NCI-H2171 (cell line): ENCODE results near the gene PDZD4.
A peak's percentile ranks its signal among the peaks of the same experiment; 100 is the strongest.

Experiments
- DNase-seq: peaks from one replicate; lab custom pipeline; 2025; lab: John Stamatoyannopoulos, UW

Gene PDZD4

DNA sequence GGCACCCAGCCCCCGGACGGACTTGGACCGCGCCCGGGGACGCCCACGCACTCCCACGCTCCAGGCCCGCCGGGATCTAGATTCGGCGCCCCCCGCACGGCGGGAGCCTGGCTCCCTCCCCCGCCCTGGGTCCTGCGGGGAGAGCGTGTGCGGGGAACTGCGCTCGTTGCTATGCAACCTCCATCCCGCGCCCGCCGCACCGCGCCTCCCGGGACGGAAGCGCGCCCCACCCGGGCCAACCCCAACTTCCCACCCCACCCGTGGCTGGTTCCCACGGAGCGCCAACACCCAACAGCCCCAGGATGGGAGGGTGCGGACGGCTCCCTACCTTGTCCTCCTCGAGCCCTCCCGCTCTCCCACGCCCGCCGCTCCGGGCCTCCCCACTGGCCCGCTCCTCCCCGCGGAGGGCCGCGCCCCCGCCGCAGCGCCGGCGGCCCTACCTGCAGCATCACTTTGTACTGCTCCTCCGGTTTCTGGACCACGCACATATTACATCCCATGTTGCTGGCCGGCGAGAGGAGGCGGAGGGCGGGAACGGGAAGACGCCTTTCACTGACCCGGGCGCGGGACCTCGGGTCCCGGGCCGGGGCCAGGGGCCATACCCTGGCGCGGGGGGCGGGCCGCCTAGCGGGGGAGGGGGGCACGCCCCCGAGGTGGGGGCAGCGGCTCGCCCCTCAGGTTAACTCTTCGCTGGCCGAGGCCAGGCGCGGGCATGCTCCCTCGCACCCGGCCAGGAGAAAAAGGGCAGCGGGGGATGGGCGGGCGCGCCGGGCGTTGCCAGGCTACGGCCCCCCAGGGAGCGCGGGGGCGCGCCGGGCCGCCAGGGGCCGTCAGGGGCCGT, at the start of gene PDZD4:
TSS of gene PDZD4 (minus strand) at position 746 of the 841 bp plus-strand sequence. CDS start at position 500, 246 bp downstream.
- no peak for DNase-seq

DNA sequence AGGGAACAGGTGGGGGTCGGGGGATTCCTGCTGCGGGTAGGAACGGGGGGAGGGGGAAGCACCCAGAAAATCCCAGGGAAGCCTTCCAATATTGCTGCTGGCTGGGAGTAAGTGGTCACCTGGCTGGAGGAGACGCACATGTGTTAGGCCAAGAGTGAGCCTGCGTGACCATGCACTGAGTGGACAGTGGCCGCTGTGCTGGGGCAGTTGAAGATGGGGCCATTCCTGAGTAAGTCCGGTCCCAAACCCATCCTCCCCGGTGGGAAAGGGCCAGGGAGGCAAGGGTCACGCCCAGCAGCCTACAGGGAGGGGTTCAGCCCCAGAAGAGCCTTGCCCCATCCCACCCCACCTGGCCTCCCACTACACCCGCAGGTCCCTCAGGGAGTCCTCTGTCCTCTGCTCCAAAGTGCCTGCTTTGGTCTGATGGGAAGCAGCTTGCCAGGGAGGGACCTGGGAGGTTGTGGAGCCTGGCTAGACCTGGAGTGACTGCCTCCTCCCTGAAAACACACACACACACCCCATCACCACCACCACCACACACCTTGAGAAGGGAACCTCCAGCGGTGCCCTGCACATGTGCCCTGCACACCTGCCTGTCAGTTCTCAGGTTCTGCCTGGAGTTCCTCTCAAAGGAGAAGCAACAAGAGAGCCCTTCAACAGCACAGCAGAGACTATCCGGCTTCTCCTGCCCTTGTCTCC, 49.5 kb upstream of the PDZD4 start:
- DNase-seq = no peak

DNA sequence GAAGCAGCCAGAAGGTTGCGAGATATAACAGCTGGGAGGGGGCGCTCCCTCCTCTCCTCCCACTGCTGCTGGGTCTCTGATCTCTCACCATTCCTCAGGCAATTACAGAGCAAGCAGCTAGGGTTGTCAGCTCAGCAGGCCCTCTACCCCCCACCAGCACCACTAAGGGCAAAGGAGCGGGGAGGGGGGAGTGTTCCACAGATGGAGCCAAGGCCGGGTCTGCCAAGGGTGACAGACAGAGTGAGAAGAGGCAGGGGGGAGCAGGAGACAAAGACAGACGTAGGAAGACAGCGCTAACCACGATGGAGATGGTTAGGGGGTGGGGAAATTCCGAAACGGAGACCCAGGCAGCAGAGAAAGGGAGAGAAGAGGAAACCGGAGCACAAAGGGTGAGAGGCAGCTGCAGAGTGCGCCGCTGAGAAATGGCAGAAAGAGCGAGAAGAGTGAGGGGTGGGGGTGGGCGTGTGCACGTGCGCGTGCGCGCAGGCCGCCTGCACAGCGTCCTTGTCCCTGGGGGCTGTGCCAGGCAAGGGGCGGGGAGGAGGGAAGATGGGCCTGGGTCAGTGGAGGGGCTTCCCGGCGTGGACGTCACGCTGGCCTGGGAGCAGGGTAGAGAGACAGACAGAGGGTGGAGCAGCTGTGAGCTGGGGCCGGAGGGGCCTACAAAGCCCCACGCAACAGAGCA, 48.8 kb upstream of the PDZD4 start:
- DNase-seq = peak; percentile 67

DNA sequence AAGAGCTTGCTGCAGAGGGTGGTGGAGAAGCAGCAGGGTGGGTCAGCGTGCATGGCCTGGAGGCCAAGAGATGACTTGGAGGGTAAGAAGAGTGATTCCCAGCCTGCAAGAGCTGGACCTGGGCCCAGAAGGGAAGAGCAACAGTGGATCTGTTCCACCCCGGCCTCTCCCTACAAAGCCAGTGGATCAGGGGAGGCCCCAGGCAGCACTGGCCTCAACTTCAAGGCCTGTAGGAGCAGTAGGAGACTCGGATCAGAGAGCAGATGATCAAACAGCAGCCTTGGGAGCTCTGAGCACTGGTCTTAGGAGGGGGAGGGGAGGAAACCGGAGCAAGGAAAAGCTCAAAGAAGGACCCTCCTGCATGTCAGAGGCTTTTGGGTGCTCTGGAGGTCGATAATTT, 48.0 kb upstream of the PDZD4 start:
- DNase-seq = no peak

DNA sequence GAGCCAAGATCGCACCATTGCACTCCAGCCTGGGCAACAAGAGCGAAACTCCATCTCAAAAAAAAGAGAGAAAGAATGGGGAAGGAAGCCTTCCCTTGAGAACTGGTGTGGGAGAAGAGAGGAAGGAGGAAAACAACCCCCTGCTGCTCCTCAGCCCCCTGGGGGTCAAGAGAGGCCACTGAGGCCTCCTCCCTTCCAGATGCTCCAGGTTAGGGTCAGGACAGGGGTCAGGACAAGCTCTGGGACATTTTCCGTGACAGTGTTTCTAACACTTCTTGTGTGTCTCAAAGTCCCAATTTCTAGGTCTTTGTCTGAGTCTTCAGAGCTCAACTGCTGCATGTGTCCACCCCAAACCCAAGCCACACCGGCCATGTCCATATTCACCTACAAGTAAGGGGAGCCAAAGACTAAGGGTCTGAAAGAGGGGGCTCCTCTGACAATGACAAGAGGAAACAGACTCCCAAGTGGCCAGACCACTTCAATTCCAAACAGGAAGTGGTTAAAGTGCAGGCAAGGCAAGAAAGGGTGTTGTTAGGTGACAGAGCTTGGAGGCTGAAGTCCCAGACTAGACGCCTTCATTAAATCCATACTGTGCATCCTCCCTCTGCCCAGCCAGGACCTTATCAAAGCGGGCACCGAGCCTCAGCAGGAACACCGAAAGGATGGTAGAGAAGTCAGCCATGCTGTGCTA, 47.4 kb upstream of the PDZD4 start:
- DNase-seq = no peak

DNA sequence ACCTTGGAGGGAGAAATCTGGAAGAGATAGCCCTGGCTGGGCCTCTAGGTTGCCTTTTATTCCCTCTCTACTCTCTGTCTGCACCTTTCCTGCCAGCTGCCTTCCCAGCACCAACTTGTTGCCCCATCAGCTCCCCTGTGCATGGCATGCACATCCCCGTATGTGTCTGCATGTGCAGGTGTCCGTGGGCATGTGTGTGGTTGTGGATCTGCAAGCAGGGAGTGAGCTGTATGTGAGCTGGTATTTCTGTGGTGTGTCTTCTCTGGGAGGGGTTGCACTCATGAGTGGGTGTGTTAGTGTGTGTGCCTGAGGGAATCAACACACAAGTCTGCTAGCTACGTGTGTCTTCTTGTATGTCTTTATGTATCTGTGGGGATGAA, 45.8 kb upstream of the PDZD4 start:
- DNase-seq = no peak

DNA sequence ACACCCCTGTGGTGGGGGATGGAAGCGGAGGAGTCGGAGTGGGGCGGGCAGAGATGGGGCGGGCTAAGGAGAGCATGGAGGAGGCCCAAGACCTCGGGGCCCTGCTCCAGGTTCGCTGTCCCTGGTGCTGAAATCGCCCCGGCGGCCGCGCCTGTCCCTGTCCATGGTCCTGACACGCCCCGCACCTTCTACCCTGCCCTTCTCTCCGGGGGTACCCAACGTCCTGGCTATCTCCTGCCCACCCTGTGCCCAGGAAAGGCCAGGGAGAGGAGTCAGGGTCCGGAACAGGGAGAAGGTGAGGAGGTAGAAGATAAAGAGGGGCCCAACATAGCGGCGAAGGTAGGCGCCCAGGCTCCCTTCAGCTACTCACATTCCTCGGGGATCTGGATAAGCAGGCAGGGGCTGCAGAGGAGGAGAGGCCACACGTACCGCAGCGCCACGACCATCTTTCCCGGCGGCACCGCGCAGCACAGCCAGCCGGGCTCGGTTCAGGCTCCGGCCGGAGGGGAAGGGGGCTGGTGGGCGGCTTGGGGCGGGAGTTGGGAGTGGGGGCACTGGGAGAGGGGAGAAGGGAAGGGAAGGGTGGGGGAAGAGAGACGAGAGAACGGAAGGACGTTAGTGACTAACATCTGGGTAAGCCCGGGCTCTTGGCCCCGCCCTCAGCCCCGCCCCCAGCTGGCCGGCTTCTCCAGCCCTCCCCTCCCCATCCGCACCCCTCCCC, 45.2 kb upstream of the PDZD4 start:
- no peak for DNase-seq

GRCh38 chrX:153874366-153875125, 44.2 kb upstream of the PDZD4 start:
- DNase-seq = no peak

DNA sequence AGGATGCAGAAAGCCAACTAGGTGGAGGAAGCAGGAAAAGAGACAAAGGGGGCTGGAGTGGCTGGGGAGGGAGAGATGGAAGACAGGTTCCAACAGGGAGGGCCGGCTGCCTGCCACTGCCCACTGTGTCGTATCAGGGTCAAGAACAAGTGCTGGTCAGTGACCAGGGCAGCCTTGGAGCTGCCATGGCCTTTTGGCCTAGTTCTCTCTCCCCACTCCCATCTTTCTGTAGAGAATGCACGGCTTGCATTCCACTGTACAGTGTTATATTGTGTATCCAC, 43.7 kb upstream of the PDZD4 start:
- no peak for DNase-seq

DNA sequence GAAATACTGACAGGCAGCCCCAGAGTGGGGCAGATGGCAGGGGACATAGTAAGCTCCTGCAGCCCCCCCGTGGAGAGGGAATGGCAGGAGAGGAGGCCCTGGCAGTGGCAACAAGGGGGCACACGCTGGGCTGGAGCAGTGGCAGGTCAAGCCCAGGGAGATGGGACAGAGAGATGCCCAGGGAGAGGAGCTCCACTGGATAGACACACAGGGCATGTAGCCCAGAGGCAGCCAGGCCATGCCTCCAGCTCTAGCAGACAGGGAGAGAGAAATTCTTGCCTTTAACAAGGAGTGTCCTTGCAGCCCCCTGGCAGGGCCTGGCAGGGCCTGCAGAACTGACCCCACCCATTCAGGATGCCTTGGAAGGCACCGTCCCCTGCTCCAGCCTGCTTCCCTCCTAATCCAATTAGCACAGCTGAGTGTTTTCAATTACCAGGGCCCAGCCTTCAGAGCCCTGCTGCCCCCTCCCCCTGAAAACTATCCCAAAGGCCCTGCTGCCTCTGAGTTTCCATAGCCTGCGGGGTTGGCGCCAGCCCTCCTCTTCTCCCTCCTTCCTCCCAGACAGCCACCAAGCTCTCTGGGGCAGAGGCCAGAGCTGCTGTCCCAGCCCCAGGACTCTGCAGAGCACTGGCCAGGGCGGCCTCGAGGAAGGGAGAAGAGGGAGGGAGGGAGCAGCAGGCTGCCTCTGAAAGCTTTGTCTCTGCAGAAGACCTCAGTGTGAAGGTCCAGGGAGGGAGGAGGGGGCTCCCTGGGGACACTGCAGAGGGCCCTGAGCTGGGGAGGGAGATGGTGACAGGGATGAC, 43.1 kb upstream of the PDZD4 start:
- no peak for DNase-seq

- no peak for DNase-seq
Observed at GRCh38 chrX:153871946-153872878, 41.9 kb upstream of the PDZD4 start.

- DNase-seq = no peak
Observed at GRCh38 chrX:153871451-153871850, 41.1 kb upstream of the PDZD4 start.

DNA sequence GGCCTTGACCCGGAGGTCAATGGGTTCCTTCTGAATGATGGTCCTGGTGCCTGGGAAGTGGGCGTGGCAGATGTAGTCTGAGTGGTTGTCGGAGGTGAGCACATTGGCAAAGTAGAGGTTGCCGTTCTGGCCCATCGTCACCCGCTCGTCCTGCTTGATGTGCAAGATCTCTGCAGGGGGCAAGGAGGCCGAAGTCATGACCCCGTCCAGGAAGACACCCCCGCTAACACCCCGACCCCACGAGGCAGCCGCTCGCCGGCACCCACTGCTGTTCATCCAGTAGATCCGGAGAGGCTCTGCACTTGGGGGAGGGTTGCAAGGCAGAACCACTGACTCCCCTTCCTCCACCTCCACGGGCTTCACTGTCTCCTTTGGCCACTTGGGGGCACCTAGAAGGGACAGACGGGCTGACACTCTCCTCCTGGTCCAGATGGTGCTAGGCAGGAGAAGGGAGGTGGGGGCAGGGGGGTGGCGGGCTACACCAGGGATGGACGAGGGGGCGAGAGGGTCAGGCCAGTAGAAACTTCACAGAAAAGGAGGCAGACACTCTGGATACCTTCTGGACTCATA, 40.5 kb upstream of the PDZD4 start:
- DNase-seq = no peak

DNA sequence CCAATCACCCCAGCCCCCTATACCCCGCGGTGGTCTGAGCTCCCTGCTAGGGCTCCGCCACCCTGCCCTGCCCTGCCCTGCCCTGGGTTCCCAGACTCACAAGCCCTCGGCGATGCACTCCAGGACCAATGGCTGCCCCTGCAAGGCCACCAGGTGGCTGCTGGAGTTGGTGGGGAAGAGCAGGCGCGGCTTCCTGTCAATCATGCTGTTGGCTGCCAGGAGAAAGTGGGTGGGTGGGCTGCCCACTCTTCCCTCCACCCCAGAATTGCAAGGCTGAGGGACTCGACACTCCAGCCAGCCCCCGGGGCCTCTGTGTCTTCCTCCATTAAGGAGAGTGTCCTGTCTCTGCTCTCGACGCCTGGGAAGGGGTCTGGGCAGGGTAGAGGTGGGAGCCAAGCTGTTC, 39.9 kb upstream of the PDZD4 start:
- DNase-seq = no peak

- no peak for DNase-seq
Observed at GRCh38 chrX:153869473-153870287, 39.3 kb upstream of the PDZD4 start.

DNA sequence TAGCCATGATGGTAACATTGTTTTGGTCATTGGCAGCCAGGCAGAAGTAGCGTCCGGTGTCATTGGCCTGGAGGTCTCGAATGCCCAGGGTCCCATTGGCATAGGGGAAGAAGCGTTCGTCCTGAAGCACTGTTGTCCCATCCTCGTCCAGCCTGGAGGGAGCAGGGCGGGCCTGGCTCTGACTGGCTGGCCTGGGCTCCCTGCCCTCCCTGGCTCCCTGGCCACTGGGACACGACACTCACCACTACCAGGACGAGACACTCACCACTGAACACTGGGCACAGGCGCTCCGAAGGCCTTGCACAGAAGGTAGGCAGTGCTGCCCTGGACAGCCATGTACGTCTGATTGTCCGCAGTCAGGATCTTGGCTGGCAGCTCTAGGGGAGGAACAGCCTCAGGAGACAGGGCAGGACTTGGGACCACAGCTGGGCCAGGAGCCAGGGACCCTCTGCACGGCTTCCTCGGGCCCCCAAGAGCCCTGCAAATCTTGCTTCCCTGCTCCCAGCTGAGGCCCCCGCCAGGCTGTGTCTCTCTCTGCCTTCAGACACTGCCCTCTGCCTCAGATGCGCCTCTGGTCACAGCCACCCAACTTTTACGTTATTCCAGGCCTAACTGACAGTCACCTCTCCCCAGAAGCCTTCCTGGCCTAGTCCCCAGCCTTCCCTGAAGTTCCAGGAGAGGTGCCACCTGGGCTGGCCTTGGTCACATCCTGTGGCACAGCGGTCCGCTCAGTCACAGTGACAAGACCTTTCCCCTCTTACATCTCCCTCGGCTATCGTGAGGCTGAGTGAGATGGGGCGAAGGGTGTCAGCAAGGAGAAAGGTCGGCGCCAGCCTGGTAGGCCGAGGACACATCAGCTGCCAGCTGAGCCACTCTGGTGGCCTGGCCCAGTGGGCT, 38.5 kb upstream of the PDZD4 start:
- no peak for DNase-seq

DNA sequence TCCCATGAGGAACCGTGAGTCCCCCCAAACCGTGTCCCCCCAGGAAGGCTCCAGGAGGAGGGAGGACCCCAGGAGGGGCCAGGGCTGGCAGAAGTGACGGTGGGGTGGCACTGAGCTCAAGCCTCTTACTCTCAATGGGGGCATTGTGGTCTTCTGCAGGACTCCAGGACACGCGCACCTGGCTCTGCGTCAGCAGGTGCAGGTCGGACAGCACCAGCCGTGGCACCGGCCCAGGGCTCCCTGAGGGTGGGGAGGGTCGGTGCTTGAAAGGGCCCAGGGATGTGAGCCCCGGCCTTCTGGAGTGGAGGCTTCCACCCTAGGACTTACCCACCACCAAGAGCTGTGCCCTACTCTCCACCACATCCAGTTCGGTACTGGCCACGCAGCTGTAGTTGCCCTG, 37.3 kb upstream of the PDZD4 start:
- no peak for DNase-seq
